Left ventricle myocardium inferior (tissue), 1 donor: ENCODE data around the gene FADS3. TPM values are rescaled to one million over a fixed set of nuclear protein-coding genes. Genes with fewer than 3 reads are reported as not detected.
A peak's percentile ranks its signal among the peaks of the same experiment; 100 is the strongest.

Source experiments
- DNase-seq: peaks from one replicate; pipeline ENCODE4 v3.0.0-alpha.2; 2020
- H3K27ac ChIP-seq: fragments of 200-600 bp; replicated peaks from 2 replicates; pipeline ENCODE4 v1.8.0; 2021
- H3K27me3 ChIP-seq: fragments of 200-600 bp; 2 replicates; pipeline ENCODE4 v1.8.0; 2021; ENCODE audit warnings: low read depth
- H3K36me3 ChIP-seq: fragments of 200-600 bp; 2 replicates; pipeline ENCODE4 v1.8.0; 2021
- H3K4me1 ChIP-seq: fragments of 200-600 bp; 2 replicates; pipeline ENCODE4 v1.8.0; 2021
- H3K4me3 ChIP-seq: fragments of 200-600 bp; 2 replicates; pipeline ENCODE4 v1.8.0; 2021; ENCODE audit warnings: mild to moderate bottlenecking, moderate library complexity
- H3K9me3 ChIP-seq: fragments of 200-600 bp; replicated peaks from 2 replicates; pipeline ENCODE4 v1.8.0; 2021
- CTCF ChIP-seq: fragments of 200-600 bp; IDR thresholded peaks from 2 replicates; pipeline ENCODE4 v1.8.0; 2021; ENCODE audit warnings: antibody characterized with exemption, mild to moderate bottlenecking, borderline replicate concordance
- intact Hi-C: fragments of 100-400 bp; cut with micrococcal nuclease; formaldehyde crosslinking; loops from one replicate; pipeline ENCODE4 v1.11.0; 2022
- total RNA-seq: library from RNA; stranded (reverse); fragmentation: NEBNext Ultra II Directional; extraction: Animal tissue kit (Norgen Biotek cat#: 25700); gene quantifications from one replicate; pipeline ENCODE4 v1.2.1, GENCODE V29; 2021
- donor health status: DM: no; HTN: yes; CAD: no; lungs with severe emphysema.

FADS3 gene
- total RNA-seq, 1 donor from 2014 or later = 65.5 TPM

GRCh38 chr11:61908730-61909316, 17.5 kb upstream of the FADS3 start:
- TF ChIP-seq CTCF = no peak
- Histone ChIP-seq H3K9me3 (no peaks in the 10 kb centered on the region), H3K27ac (peak overlapping the region; percentile 54), H3K27me3 (no peaks in the 10 kb centered on the region), H3K36me3 (peaks cover 37% of the 10 kb centered on the region), H3K4me1 (peaks cover 45% of the 10 kb centered on the region), H3K4me3 (no peak overlapping the region)
- intact Hi-C loops = no loop called here
- DNase-seq = peak; percentile 74

- Histone ChIP-seq H3K4me1 (peaks cover 41% of the 10 kb centered on the region), H3K9me3 (no peaks in the 10 kb centered on the region), H3K36me3 (peaks cover 39% of the 10 kb centered on the region), H3K27ac (peak overlapping the region; percentile 54), H3K27me3 (no peaks in the 10 kb centered on the region), H3K4me3 (no peak overlapping the region)
- intact Hi-C loops = no loop called here
- TF ChIP-seq CTCF = no peak
- DNase-seq = peak; percentile 15
Measured at GRCh38 chr11:61907871-61908729, 16.8 kb upstream of the FADS3 start.

- H3K4me3 ChIP-seq = no peak overlapping the region
- no peak for DNase-seq
- no peak for TF ChIP-seq CTCF
- H3K9me3 ChIP-seq = no peaks in the 10 kb centered on the region
- H3K4me1 ChIP-seq = peaks cover 40% of the 10 kb centered on the region
- intact Hi-C loops = no loop called here
- peaks cover 41% of the 10 kb centered on the region for H3K36me3 ChIP-seq
- peak overlapping the region; percentile 30 for H3K27ac ChIP-seq
- H3K27me3 ChIP-seq = no peaks in the 10 kb centered on the region
Measured at GRCh38 chr11:61907282-61907681, 15.9 kb upstream of the FADS3 start.

GRCh38 chr11:61906522-61906909, 15.2 kb upstream of the FADS3 start:
- DNase-seq = no peak
- H3K36me3 ChIP-seq = peaks cover 47% of the 10 kb centered on the region

More at GRCh38 chr11:61906522-61906909, 15.2 kb upstream of the FADS3 start:
- H3K27ac ChIP-seq = no peak overlapping the region
- no peaks in the 10 kb centered on the region for H3K9me3 ChIP-seq
- H3K4me3 ChIP-seq = no peak overlapping the region
- no peaks in the 10 kb centered on the region for H3K27me3 ChIP-seq
- H3K4me1 ChIP-seq = peaks cover 32% of the 10 kb centered on the region
- intact Hi-C loops = no loop called here
- no peak for TF ChIP-seq CTCF
